GM21529 (cell line): ENCODE measurements around the gene UBQLN2.
"Not testable (repeated sequence)": the region's sequence is repeated elsewhere in the genome, so short reads cannot be mapped to it uniquely, and the experiment has no call there.

Source experiments
- ATAC-seq: cut with Tn5 transposase; IDR thresholded peaks from one replicate; pipeline ENCODE4 v1.9.1; 2021; ENCODE audit not compliant: unreplicated experiment

UBQLN2 gene

DNA sequence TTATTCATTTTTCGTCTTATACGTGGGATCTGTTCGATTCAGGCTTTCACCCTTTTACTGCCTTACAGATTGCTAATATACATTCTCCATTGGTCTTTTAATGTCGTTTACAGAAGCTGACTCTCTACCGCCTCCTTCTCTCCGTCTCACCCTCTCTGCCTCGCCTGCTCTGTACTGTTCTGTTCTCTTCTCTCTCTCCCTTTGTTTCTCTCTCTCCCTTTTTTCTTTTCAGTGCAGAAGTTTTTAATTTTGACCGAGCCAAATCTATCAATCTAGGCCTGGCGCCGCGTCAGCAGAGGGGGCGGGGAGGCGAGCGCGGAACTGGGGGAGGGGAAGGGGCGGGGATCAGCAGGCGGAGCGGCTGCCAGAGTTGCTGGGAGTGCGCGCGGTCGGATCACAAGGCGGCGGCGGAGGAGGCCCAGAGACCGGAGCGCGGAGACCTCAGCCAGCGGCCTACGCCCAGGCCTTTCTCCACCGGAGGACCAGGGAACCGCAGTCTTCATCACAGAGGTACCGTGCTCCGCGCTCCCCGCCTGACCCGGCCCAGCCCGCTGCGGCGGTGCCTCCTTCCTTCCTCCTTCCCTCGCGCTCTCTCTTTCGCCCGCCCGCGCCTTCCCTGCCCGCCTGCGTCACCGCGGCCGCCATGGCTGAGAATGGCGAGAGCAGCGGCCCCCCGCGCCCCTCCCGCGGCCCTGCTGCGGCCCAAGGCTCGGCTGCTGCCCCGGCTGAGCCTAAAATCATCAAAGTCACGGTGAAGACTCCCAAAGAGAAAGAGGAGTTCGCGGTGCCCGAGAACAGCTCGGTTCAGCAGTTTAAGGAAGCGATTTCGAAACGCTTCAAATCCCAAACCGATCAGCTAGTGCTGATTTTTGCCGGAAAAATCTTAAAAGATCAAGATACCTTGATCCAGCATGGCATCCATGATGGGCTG lies at the start of gene UBQLN2:
Gene UBQLN2, plus strand, starts transcription at position 397 of the 931 bp plus-strand sequence. Its CDS starts 247 bp downstream, at position 644.
- ATAC-seq = peak; percentile 73

DNA sequence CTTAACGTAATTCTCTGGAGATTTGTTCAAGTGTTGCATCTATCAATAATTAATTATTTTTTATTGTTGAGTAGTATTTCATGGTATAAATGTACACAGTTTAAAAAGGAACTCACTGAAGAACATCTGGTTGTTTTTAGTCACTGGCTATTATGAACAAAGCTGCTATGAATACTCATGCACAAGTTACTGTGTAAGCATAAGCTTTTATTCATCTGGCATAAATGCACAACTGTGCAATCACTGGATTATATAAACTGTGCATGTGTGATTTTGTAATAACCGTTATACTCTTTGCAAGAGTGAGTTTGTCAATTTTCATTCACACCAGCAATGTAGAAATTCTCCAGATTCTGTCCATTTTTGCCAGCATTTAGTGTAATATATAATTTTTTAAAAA lies 43.8 kb upstream of the UBQLN2 start:
- no peak for ATAC-seq

DNA sequence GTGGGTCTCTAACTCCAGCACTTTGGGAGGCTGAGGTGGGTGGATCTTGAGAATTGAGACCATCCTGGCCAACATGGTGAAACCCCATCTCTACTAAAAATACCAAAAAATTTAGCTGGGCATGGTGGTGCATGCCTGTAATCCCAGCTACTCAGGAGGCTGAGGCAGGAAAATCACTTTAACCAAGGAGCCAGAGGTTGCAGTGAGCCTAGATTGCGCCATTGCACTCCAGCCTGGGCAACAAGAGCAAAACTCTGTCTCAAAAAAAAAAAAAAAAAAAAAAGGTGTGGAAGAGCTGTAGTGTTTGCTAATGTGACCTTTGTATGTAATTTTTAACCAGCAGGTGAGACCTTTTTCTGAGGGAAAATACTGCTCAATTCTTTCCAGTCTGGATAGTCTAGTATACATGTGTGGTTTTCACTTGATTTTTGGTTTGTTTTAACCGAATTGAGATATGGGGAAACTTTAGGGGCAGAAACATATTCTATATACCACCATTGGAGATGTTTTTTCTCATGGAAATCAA lies 33.9 kb upstream of the UBQLN2 start:
- ATAC-seq = not testable (repeated sequence)

DNA sequence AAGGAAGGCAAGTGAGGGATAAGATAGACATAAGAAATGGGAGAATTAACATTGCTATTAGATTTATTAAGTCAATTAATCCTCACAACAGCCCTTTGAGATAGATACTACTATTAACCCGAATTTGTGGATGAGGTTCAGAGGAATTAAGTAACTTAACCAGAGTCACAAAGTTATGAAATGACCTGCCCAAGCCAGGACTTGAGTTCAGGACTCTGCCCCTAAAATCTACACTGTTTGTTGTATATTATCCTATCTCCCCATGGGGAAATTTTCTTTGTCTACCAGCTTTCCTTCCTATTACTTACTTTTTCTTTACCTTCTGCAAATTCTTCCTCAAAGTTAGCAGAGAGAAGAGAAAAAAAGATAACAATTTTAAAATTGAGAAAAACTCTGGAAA lies 33.4 kb upstream of the UBQLN2 start:
- no peak for ATAC-seq

DNA sequence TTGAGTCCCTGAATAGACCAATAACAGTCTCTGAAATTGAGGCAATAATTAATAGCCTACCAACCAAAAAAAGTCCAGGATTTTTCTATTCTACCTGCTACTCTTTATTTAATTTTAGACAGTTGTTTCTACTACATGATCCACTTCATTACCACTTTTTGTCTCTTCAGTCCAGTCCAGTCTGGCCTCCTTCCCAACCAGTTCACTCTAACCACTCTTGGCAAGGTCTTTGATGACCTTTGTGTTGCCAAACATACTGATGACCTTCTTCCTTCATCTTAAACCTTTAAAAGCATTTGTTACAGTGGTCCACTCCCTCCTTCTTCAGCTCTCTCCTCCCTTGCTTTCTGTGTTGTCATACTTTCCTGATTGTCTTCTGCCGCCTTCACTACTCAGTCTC lies 12.8 kb upstream of the UBQLN2 start:
- no peak for ATAC-seq

DNA sequence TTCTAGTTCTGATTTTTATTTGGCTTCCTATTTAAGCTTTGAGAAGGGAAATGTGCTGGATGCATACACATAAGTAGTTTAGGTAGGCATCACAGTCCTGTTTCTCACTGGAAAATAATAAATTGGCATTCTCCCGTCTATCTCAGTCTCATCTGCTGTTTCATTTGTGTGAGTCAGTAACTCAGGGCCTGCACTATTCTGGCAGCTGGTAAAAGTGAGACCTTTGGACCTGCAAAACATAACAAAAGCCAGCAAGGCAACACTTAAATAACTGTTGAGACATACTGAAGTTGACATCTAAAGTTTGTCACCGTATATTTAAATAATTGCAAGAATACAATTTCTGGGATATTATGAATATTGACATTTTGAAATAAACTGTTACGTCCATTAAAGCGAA lies 8.6 kb upstream of the UBQLN2 start:
- ATAC-seq = no peak

DNA sequence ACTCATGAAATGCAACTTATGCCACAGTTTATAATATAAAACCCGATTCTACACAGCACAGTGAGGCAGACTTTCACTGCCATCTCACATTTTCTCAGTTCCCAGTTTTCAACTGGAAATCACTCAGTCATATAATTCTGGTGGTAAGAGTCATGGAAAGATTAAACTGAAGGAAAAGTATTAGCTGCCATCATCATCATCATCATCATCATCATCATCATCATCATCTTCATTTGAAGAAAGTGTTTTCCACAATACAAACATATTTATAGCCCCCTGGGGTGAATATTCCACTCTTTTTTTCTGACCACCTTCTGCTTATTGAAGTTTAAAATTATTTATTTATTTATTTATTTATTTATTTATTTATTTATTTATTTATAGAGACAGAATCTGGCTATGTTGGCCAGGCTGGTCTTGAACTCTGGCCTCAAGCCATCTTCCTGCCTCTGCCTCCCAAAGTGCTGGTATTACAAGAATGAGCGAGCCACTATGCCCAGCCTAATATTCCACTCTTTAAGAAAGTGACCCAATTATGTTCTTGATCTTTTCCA lies 6.0 kb upstream of the UBQLN2 start:
- ATAC-seq = no peak

DNA sequence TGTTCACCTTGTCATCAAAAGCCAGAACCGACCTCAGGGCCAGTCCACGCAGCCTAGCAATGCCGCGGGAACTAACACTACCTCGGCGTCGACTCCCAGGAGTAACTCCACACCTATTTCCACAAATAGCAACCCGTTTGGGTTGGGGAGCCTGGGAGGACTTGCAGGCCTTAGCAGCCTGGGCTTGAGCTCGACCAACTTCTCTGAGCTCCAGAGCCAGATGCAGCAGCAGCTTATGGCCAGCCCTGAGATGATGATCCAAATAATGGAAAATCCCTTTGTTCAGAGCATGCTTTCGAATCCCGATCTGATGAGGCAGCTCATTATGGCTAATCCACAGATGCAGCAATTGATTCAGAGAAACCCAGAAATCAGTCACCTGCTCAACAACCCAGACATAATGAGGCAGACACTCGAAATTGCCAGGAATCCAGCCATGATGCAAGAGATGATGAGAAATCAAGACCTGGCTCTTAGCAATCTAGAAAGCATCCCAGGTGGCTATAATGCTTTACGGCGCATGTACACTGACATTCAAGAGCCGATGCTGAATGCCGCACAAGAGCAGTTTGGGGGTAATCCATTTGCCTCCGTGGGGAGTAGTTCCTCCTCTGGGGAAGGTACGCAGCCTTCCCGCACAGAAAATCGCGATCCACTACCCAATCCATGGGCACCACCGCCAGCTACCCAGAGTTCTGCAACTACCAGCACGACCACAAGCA lies 898 bp downstream of the UBQLN2 start:
- ATAC-seq = peak; percentile 8

DNA sequence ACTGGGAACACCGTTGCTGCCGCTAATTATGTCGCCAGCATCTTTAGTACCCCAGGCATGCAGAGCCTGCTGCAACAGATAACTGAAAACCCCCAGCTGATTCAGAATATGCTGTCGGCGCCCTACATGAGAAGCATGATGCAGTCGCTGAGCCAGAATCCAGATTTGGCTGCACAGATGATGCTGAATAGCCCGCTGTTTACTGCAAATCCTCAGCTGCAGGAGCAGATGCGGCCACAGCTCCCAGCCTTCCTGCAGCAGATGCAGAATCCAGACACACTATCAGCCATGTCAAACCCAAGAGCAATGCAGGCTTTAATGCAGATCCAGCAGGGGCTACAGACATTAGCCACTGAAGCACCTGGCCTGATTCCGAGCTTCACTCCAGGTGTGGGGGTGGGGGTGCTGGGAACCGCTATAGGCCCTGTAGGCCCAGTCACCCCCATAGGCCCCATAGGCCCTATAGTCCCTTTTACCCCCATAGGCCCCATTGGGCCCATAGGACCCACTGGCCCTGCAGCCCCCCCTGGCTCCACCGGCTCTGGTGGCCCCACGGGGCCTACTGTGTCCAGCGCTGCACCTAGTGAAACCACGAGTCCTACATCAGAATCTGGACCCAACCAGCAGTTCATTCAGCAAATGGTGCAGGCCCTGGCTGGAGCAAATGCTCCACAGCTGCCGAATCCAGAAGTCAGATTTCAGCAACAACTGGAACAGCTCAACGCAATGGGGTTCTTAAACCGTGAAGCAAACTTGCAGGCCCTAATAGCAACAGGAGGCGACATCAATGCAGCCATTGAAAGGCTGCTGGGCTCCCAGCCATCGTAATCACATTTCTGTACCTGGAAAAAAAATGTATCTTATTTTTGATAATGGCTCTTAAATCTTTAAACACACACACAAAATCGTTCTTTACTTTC lies 1.8 kb downstream of the UBQLN2 start:
- peak; percentile 4 for ATAC-seq

DNA sequence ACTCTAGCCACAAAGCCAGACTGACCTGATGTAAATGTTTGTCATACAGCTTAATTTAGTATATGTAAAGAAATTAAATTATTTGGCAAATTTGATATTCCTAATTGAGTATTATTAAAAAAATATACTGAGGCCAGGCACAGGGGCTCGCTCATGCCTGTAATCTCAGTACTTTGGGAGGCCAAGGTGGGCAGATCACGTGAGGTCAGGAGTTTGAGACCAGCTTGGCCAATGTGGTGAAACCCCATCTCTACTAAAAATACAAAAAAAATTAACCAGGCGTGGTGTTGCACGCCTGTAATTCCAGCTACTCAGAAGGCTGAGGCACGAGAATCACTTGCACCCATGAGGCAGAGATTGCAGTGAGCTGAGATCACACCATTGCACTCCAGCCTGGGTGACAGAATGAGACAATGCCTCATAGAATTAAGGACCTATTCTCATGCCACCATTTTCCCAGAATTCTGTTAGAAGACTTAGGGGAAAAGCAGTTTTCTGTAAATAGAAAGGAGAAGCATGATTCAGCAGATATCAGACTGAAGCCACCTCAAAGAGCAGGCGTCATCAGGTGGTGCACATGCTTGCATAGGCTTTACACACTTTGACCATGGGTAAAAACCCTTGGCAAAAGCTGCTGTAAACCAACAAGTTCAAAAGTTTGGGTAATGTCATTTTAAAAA lies 6.1 kb downstream of the UBQLN2 start:
- ATAC-seq = no peak

DNA sequence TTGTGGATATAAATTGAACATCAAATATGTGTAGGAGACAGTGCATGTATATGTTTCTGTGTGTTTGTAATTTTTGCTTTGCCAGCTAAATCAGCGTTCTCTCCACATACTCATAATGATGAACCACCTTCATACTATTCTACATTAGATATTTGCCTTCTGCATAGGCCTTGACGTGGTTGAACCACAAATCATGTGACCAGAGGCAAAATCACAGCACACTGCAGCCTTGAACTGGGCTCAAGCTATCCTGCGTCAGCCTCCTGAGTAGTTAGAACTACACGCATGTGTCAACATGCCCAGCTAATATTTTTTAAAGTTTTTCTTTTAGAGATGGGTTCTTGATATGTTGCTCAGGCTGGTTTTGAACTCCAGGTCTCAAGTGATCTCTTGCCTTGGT lies 9.5 kb downstream of the UBQLN2 start:
- ATAC-seq = no peak

DNA sequence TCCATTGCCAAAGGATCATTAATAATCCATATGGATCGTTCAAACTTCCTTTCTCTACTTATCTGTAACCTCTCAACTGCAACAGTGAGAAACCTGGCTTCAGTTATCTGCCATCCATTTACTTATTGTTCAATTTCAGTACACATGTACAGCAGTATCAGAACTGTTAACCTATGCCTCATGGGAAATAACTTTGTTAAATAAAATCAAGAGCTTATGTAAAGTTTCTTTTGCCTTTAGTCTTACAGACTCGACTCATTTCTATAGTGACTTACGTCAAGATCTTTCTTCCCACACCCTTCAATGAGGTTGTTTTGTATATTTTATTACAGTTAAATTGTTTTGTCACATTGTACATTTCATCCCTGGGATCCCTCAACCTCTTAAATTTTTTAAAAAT lies 11.4 kb downstream of the UBQLN2 start:
- no peak for ATAC-seq

DNA sequence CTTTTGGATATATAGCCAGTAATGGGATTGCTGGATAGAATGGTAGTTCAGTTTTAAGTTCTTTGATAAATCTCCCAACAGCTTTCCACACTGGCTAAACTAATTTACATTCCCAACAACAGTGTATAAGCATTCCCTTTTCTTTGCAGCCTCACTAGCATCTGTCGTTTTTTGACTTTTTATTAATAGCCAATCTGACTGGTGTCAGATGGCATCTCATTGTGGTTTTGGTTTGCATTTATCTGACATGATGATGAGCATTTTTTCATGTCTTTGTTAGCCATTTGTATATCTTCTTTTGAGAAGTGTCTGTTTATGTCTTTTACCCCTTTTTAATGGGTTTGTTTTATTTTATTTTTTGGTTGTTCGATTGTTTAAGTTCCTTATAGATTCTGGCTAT lies 13.3 kb downstream of the UBQLN2 start:
- ATAC-seq = no peak

DNA sequence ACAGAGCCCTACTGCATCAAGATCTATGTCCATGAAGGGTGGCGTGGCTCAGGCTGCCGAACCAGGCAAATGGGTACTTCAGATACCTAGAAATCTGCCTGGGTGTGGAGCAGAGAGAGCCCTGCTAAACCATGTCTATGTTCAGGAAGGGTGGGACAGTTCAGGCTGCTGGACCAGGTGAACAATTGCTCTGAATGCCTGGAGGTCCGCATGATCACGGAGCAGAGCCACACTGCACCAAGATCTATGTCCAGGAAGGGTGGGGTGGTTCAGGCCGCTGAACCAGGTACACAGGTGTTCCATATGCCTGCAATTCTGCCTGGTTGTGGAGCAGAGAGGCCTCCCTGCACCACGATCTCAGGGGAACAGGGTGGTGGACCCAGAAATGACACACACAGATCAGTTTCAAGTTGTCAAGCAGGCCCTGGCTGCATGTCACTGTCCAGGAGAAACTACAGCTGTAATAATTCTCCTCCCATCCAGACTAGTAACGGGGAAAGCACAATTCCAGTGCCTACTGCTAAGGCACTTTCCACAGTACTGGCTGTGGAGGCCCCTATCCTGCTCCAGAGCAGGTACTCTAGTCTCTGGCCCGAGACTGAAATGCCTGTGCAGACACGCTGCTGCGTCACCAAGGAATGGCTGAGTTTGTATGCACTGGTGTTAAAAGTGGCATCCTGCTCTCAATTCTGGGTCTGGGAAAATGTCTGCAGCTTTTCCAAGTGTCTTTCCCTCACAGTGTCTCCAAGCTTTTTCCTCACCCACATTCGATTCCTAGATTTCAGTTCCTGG lies 25.2 kb downstream of the UBQLN2 start:
- ATAC-seq = no peak

DNA sequence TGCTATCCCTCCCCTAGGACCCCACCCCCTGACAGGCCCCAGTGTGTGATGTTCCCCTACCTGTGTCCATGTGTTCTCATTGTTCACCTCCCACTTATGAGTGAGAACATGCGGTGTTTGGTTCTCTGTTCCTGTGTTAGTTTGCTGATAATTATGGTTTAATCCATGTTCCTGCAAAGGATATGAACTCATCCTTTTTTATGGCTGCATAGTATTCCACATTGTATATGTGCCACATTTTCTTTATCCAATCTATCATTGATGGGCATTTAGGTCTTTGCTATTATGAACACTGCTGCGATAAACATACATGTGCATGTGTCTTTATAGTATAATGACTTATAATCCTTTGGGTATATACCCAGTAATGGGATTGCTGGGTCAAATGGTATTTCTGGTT lies 28.4 kb downstream of the UBQLN2 start:
- ATAC-seq = not testable (repeated sequence)

DNA sequence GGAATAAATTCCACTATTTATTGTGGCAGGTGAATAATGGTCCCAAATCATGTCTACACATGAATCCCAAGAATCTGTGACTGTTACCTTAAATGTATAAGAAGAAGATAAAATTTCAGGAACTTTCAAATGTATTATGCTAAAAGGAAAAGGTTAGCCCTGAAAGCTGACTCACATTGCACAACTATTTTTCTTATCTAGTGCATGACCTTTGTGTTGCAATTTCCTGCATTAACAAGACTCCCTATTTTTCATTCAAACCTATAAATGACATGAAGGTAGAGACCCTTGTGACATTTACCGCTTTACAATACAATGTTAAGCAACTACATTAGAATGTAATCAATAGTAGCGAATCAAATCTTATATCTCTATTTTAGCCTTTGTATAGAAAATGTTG lies 36.7 kb downstream of the UBQLN2 start:
- no peak for ATAC-seq

DNA sequence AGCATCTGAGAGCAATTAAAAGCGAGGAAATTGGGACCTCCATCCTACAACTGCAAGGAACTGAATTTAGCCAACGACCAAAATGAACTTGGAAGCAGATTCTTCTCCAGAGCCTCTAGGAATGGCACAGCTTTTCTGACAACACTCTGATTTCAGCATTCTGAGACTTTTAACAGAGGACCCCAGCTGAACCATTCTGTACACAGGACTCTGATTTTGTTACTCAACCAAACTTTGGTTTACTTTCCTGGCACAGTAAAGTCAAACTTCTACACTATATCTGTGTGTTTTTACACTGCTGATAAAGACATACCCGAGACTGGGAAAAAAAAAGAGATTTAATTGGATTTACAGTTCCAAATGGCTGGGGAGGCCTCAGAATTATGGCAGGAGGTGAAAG lies 37.6 kb downstream of the UBQLN2 start:
- ATAC-seq = no peak

DNA sequence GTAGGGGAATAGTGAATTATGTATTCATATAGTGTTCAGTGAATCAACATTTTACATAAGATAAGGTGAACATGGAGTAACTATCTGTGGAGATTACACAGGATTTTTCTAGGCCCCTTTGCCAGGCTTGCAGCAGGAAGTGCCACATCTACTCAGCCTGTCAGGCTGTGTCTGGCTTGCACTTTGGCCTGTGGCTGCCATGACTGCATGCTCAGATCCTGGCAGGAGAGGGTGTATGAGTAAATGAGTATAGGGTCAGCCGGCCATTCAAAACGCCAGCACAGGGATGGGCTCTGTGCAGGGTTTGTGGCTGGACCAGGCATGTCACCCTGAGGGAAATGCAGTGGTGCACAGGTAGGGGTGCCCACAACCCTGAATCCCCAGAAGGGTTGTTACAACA lies 51.9 kb downstream of the UBQLN2 start:
- no peak for ATAC-seq
